Mucosa of stomach (tissue), 1 donor: ENCODE measurements around the gene C2CD4B.
A peak's percentile ranks its signal among the peaks of the same experiment; 100 is the strongest.

Experiments used
- H3K27me3 ChIP-seq: one replicate; pipeline ENCODE4 v1.7.0; 2013; ENCODE audit warnings: mild to moderate bottlenecking, low read length; ENCODE audit not compliant: control insufficient read depth, insufficient read depth
- H3K36me3 ChIP-seq: one replicate; pipeline ENCODE4 v1.7.0; 2013; ENCODE audit warnings: low read length; ENCODE audit not compliant: control insufficient read depth, insufficient read depth
- H3K4me1 ChIP-seq: one replicate; pipeline ENCODE4 v1.7.0; 2013; ENCODE audit warnings: mild to moderate bottlenecking, low read length; ENCODE audit not compliant: control insufficient read depth, insufficient read depth
- H3K4me3 ChIP-seq: one replicate; pipeline ENCODE4 v1.7.0; 2013; ENCODE audit warnings: low read length
- H3K9ac ChIP-seq: one replicate; pipeline ENCODE4 v1.7.0; 2013; ENCODE audit warnings: mild to moderate bottlenecking, low read length, moderate library complexity
- H3K9me3 ChIP-seq: one replicate; pipeline ENCODE4 v1.7.0; 2013; ENCODE audit warnings: mild to moderate bottlenecking, low read length, moderate library complexity; ENCODE audit not compliant: control insufficient read depth
- donor health status: Pancreatic carcinoma.

C2CD4B gene

GRCh38 chr15:62165104-62165792 lies at the start of gene C2CD4B:
Gene C2CD4B (minus strand): TSS chr15:62165285. CDS start chr15:62164984, 301 bp downstream.
- H3K4me3 ChIP-seq: peak within 1 kb of the TSS; percentile 37
- no peaks in the 10 kb centered on the region for H3K9me3 ChIP-seq
- H3K9ac ChIP-seq: peak within 1 kb of the TSS; percentile 65
- no peaks in the 10 kb centered on the region for H3K36me3 ChIP-seq
- peaks cover 10% of the 10 kb centered on the region for H3K4me1 ChIP-seq
- H3K27me3 ChIP-seq: peaks cover 14% of the 10 kb centered on the region

- Histone ChIP-seq H3K36me3 (no peaks in the 10 kb centered on the region), H3K9me3 (peaks cover 9% of the 10 kb centered on the region), H3K27me3 (no peaks in the 10 kb centered on the region), H3K9ac (no peak overlapping the region), H3K4me1 (no peaks in the 10 kb centered on the region), H3K4me3 (no peak overlapping the region)
Observed at GRCh38 chr15:62212741-62213140, 47.7 kb upstream of the C2CD4B start.

GRCh38 chr15:62211348-62211747 lies 46.3 kb upstream of the C2CD4B start:
- H3K9ac ChIP-seq: no peak overlapping the region
- peaks cover under 1% of the 10 kb centered on the region for H3K9me3 ChIP-seq
- no peak overlapping the region for H3K4me3 ChIP-seq
- no peaks in the 10 kb centered on the region for H3K27me3 ChIP-seq
- no peaks in the 10 kb centered on the region for H3K4me1 ChIP-seq
- no peaks in the 10 kb centered on the region for H3K36me3 ChIP-seq

- Histone ChIP-seq H3K4me1 (no peaks in the 10 kb centered on the region), H3K9ac (peak overlapping the region; percentile 23), H3K36me3 (no peaks in the 10 kb centered on the region), H3K4me3 (no peak overlapping the region), H3K9me3 (no peaks in the 10 kb centered on the region), H3K27me3 (no peaks in the 10 kb centered on the region)
Observed at GRCh38 chr15:62209821-62210220, 44.7 kb upstream of the C2CD4B start.

GRCh38 chr15:62209322-62209721 lies 44.2 kb upstream of the C2CD4B start:
- Histone ChIP-seq H3K4me3 (no peak overlapping the region), H3K4me1 (no peaks in the 10 kb centered on the region), H3K9me3 (no peaks in the 10 kb centered on the region), H3K27me3 (no peaks in the 10 kb centered on the region), H3K36me3 (no peaks in the 10 kb centered on the region), H3K9ac (peak overlapping the region; percentile 23)

GRCh38 chr15:62208884-62209283 lies 43.8 kb upstream of the C2CD4B start:
- Histone ChIP-seq H3K36me3 (no peaks in the 10 kb centered on the region), H3K4me1 (no peaks in the 10 kb centered on the region), H3K9me3 (no peaks in the 10 kb centered on the region), H3K4me3 (no peak overlapping the region), H3K27me3 (no peaks in the 10 kb centered on the region), H3K9ac (peak overlapping the region; percentile 23)

GRCh38 chr15:62208367-62208766 lies 43.3 kb upstream of the C2CD4B start:
- no peaks in the 10 kb centered on the region for H3K9me3 ChIP-seq

GRCh38 chr15:62190675-62191074 lies 25.6 kb upstream of the C2CD4B start:
- Histone ChIP-seq H3K9ac (no peak overlapping the region), H3K4me3 (no peak overlapping the region), H3K36me3 (no peaks in the 10 kb centered on the region), H3K4me1 (no peaks in the 10 kb centered on the region), H3K9me3 (no peaks in the 10 kb centered on the region), H3K27me3 (no peaks in the 10 kb centered on the region)

More at GRCh38 chr15:62208367-62208766, 43.3 kb upstream of the C2CD4B start:
- Histone ChIP-seq H3K36me3 (no peaks in the 10 kb centered on the region), H3K4me1 (no peaks in the 10 kb centered on the region), H3K27me3 (no peaks in the 10 kb centered on the region), H3K4me3 (no peak overlapping the region), H3K9ac (no peak overlapping the region)

GRCh38 chr15:62190274-62190673 lies 25.2 kb upstream of the C2CD4B start:
- Histone ChIP-seq H3K4me1 (no peaks in the 10 kb centered on the region), H3K9ac (no peak overlapping the region), H3K4me3 (no peak overlapping the region)

GRCh38 chr15:62188744-62189143 lies 23.7 kb upstream of the C2CD4B start:
- Histone ChIP-seq H3K4me3 (no peak overlapping the region), H3K36me3 (no peaks in the 10 kb centered on the region), H3K4me1 (no peaks in the 10 kb centered on the region), H3K27me3 (no peaks in the 10 kb centered on the region), H3K9ac (no peak overlapping the region), H3K9me3 (no peaks in the 10 kb centered on the region)

More at GRCh38 chr15:62190274-62190673, 25.2 kb upstream of the C2CD4B start:
- Histone ChIP-seq H3K36me3 (no peaks in the 10 kb centered on the region), H3K9me3 (no peaks in the 10 kb centered on the region), H3K27me3 (no peaks in the 10 kb centered on the region)

GRCh38 chr15:62187910-62188309 lies 22.8 kb upstream of the C2CD4B start:
- Histone ChIP-seq H3K4me3 (no peak overlapping the region), H3K9me3 (no peaks in the 10 kb centered on the region), H3K9ac (no peak overlapping the region), H3K4me1 (no peaks in the 10 kb centered on the region), H3K27me3 (no peaks in the 10 kb centered on the region), H3K36me3 (no peaks in the 10 kb centered on the region)

- Histone ChIP-seq H3K36me3 (no peaks in the 10 kb centered on the region), H3K9me3 (no peaks in the 10 kb centered on the region), H3K4me1 (no peaks in the 10 kb centered on the region), H3K4me3 (no peak overlapping the region), H3K9ac (no peak overlapping the region), H3K27me3 (no peaks in the 10 kb centered on the region)
Observed at GRCh38 chr15:62187425-62187824, 22.3 kb upstream of the C2CD4B start.

GRCh38 chr15:62186578-62186977 lies 21.5 kb upstream of the C2CD4B start:
- Histone ChIP-seq H3K4me3 (no peak overlapping the region), H3K27me3 (no peaks in the 10 kb centered on the region), H3K9me3 (no peaks in the 10 kb centered on the region), H3K36me3 (no peaks in the 10 kb centered on the region), H3K9ac (no peak overlapping the region), H3K4me1 (no peaks in the 10 kb centered on the region)
